HEK293T (cell line): ENCODE data around the gene XRCC6.

Experiments
- BHLHE40 ChIP-seq: fragments of 450-650 bp; IDR thresholded peaks from 2 replicates; pipeline ENCODE4 v1.6.1; 2016; ENCODE audit warnings: mild to moderate bottlenecking, moderate library complexity, borderline replicate concordance
- ELF4 ChIP-seq: fragments of 450-650 bp; IDR thresholded peaks from 2 replicates; pipeline ENCODE4 v1.6.1; 2017; ENCODE audit warnings: antibody characterized with exemption
- SP1 ChIP-seq: fragments of 450-650 bp; IDR thresholded peaks from 2 replicates; pipeline ENCODE4 v1.6.1; 2017
- SUZ12 ChIP-seq: fragments of 450-650 bp; IDR thresholded peaks from 2 replicates; pipeline ENCODE4 v1.6.1; 2016; ENCODE audit warnings: mild to moderate bottlenecking

DNA sequence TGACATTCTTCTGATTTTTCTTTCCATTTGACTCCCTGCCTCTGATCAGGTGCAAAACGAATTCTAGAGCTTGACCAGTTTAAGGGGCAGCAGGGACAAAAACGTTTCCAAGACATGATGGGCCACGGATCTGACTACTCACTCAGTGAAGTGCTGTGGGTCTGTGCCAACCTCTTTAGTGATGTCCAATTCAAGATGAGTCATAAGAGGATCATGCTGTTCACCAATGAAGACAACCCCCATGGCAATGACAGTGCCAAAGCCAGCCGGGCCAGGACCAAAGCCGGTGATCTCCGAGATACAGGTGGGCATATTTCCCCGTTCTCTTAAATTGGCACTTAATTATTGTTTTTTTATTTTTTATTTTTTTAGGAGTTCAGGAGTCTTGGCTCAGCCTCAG lies 15.4 kb downstream of the XRCC6 start:
- TF ChIP-seq SP1 (no peak), BHLHE40 (no peak), ELF4 (no peak), SUZ12 (no peak)
